Fibroblast of villous mesenchyme (primary cell): ENCODE data around the gene ZDHHC8. TPM values are rescaled to one million over a fixed set of nuclear protein-coding genes. Genes with fewer than 3 reads are reported as not detected.

Experiments
- DNase-seq: peaks from one replicate; pipeline ENCODE4 v3.0.0-alpha.2; 2010; ENCODE audit warnings: low read depth
- H3K4me3 ChIP-seq: 2 replicates; pipeline ENCODE4 v1.5.1; 2011; ENCODE audit warnings: low read depth, mild to moderate bottlenecking, low read length
- CTCF ChIP-seq: IDR thresholded peaks from 2 replicates; pipeline ENCODE4 v1.5.1; 2012; ENCODE audit warnings: low read depth, mild to moderate bottlenecking, low read length; ENCODE audit not compliant: insufficient read depth
- total RNA-seq: library from RNA; depleted of rRNA; stranded (reverse); fragments of >200 nt; gene quantifications from 2 replicates; pipeline ENCODE4 v1.2.3, GENCODE V29; 2012

The ZDHHC8 gene
- total RNA-seq, 1 donor = 10.8 TPM

- no peak for DNase-seq
- H3K4me3 ChIP-seq = no peak overlapping the region
- no peak for TF ChIP-seq CTCF
Observed at GRCh38 chr22:20152464-20152890, 20.9 kb downstream of the ZDHHC8 start.

GRCh38 chr22:20153945-20154344 is 22.3 kb downstream of the ZDHHC8 start:
- DNase-seq = no peak
- no peak for TF ChIP-seq CTCF

GRCh38 chr22:20154602-20155187 is 23.1 kb downstream of the ZDHHC8 start:
- no peak for TF ChIP-seq CTCF
- DNase-seq = no peak
- H3K4me3 ChIP-seq = peak overlapping the region; percentile 9

More at GRCh38 chr22:20153945-20154344, 22.3 kb downstream of the ZDHHC8 start:
- no peak overlapping the region for H3K4me3 ChIP-seq

- DNase-seq = peak; percentile 18
- no peak for TF ChIP-seq CTCF
- no peak overlapping the region for H3K4me3 ChIP-seq
Observed at GRCh38 chr22:20155330-20156041, 23.9 kb downstream of the ZDHHC8 start.

- no peak for TF ChIP-seq CTCF
- DNase-seq = no peak
Observed at GRCh38 chr22:20156042-20156389, 24.4 kb downstream of the ZDHHC8 start.

GRCh38 chr22:20156611-20157429 is 25.2 kb downstream of the ZDHHC8 start:
- TF ChIP-seq CTCF = peak; percentile 98
- H3K4me3 ChIP-seq = no peak overlapping the region
- DNase-seq = peak; percentile 77

More at GRCh38 chr22:20156042-20156389, 24.4 kb downstream of the ZDHHC8 start:
- H3K4me3 ChIP-seq = no peak overlapping the region
